ENCODE measurements around the gene VPS4A. TPM values are rescaled to one million over a fixed set of nuclear protein-coding genes. Genes with fewer than 3 reads are reported as not detected.

VPS4A gene
- polyA plus RNA-seq, 1 donor from 2014 or later: 46.3 TPM

- peaks cover 21% of the 10 kb centered on the region for H3K79me2 ChIP-seq (replicated peaks; ENCODE audit: insufficient read depth, low read length)
- H3K27ac ChIP-seq (ENCODE audit: low read length): peak overlapping the region; percentile 57
- H2AFZ ChIP-seq (ENCODE audit: low read depth, low read length): peak overlapping the region; percentile 27
Observed at GRCh38 chr16:69311533-69312387, 610 bp downstream of the VPS4A start.

DNA sequence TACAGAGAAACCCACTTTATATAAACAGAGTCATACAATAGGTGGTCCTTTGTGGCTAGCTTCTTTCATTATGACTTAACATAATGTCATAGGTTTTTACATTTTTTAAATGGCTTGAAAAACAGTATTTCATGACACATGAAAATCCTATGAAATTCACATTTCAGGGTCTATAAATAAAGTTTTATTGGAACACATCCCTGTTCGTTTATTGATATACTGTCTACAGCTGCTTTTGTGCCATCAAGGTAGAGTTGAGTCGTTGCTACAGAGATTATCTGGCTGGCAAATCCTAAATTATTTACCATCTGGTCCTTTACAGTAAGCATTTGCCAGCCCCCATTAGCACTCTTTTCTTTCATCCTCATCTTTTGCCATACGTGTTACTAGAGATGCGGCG, 2.3 kb downstream of the VPS4A start:
- H3K9me3 ChIP-seq (ENCODE audit: low read length): no peaks in the 10 kb centered on the region
- no peak overlapping the region for H3K27ac ChIP-seq (ENCODE audit: low read length)
- TF ChIP-seq REST (IDR thresholded peaks at IDR 0.05; ENCODE audit: borderline replicate concordance): no peak
- no peak for TF ChIP-seq MXI1 (conservative IDR thresholded peaks at IDR 0.05; ENCODE audit: poor library complexity, severe bottlenecking)
- no peak for TF ChIP-seq SMC3 (conservative IDR thresholded peaks at IDR 0.05; ENCODE audit: poor library complexity)
- TF ChIP-seq, protein P1, sequence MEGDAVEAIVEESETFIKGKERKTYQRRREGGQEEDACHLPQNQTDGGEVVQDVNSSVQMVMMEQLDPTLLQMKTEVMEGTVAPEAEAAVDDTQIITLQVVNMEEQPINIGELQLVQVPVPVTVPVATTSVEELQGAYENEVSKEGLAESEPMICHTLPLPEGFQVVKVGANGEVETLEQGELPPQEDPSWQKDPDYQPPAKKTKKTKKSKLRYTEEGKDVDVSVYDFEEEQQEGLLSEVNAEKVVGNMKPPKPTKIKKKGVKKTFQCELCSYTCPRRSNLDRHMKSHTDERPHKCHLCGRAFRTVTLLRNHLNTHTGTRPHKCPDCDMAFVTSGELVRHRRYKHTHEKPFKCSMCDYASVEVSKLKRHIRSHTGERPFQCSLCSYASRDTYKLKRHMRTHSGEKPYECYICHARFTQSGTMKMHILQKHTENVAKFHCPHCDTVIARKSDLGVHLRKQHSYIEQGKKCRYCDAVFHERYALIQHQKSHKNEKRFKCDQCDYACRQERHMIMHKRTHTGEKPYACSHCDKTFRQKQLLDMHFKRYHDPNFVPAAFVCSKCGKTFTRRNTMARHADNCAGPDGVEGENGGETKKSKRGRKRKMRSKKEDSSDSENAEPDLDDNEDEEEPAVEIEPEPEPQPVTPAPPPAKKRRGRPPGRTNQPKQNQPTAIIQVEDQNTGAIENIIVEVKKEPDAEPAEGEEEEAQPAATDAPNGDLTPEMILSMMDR (IDR thresholded peaks at IDR 0.05; ENCODE audit: poor library complexity, severe bottlenecking): no peak
- TF ChIP-seq TAF1 (IDR thresholded peaks at IDR 0.05; ENCODE audit: low read depth): no peak
- no peak for TF ChIP-seq EZH2 (IDR thresholded peaks at IDR 0.05; ENCODE audit: borderline replicate concordance, insufficient read depth, low read length, poor library complexity, severe bottlenecking)
- TF ChIP-seq POLR2AphosphoS5 (IDR thresholded peaks at IDR 0.05): no peak
- TF ChIP-seq EP300 (conservative IDR thresholded peaks at IDR 0.05; ENCODE audit: poor library complexity, severe bottlenecking): no peak
- TF ChIP-seq RAD21 (conservative IDR thresholded peaks at IDR 0.05): no peak
- H3K27me3 ChIP-seq (ENCODE audit: insufficient read depth, low read depth, low read length): no peaks in the 10 kb centered on the region
- H4K20me1 ChIP-seq (ENCODE audit: insufficient read depth): no peaks in the 10 kb centered on the region
- no peaks in the 10 kb centered on the region for H3K9me2 ChIP-seq (ENCODE audit: insufficient read depth, low read length)
- H3K79me2 ChIP-seq (replicated peaks; ENCODE audit: insufficient read depth, low read length): peaks cover 21% of the 10 kb centered on the region
- H3K36me3 ChIP-seq (ENCODE audit: insufficient read depth, low read length): peaks cover 7% of the 10 kb centered on the region
- H3F3A ChIP-seq (ENCODE audit: insufficient read depth, low read length, poor library complexity, severe bottlenecking): no peaks in the 10 kb centered on the region
- H3K4me3 ChIP-seq (ENCODE audit: low read length): no peak overlapping the region
- H3K4me2 ChIP-seq (ENCODE audit: low read length): no peak overlapping the region
- H2AFZ ChIP-seq (ENCODE audit: low read depth, low read length): no peak overlapping the region
- H3K9ac ChIP-seq (ENCODE audit: low read length): no peak overlapping the region

More at GRCh38 chr16:69311533-69312387, 610 bp downstream of the VPS4A start:
- peak; percentile 17 for TF ChIP-seq SMC3 (conservative IDR thresholded peaks at IDR 0.05; ENCODE audit: poor library complexity)
- peak; percentile 44 for TF ChIP-seq MXI1 (conservative IDR thresholded peaks at IDR 0.05; ENCODE audit: poor library complexity, severe bottlenecking)
- TF ChIP-seq EP300 (conservative IDR thresholded peaks at IDR 0.05; ENCODE audit: poor library complexity, severe bottlenecking): no peak
- peaks cover 7% of the 10 kb centered on the region for H3K36me3 ChIP-seq (ENCODE audit: insufficient read depth, low read length)
- H3K4me3 ChIP-seq (ENCODE audit: low read length): peak overlapping the region; percentile 96
- peak overlapping the region; percentile 84 for H3K9ac ChIP-seq (ENCODE audit: low read length)
- H3K4me2 ChIP-seq (ENCODE audit: low read length): peak overlapping the region; percentile 99
- H4K20me1 ChIP-seq (ENCODE audit: insufficient read depth): no peaks in the 10 kb centered on the region
- no peaks in the 10 kb centered on the region for H3F3A ChIP-seq (ENCODE audit: insufficient read depth, low read length, poor library complexity, severe bottlenecking)
- no peaks in the 10 kb centered on the region for H3K9me2 ChIP-seq (ENCODE audit: insufficient read depth, low read length)
- H3K27me3 ChIP-seq (ENCODE audit: insufficient read depth, low read depth, low read length): no peaks in the 10 kb centered on the region
- no peaks in the 10 kb centered on the region for H3K9me3 ChIP-seq (ENCODE audit: low read length)
